Stomach (tissue), 9 donors: ENCODE data around the gene HDAC1. TPM values are rescaled to one million over a fixed set of nuclear protein-coding genes. Genes with fewer than 3 reads are reported as not detected.
"Not testable (repeated sequence)": the region's sequence is repeated elsewhere in the genome, so short reads cannot be mapped to it uniquely, and the experiment has no call there.

Source experiments
- DNase-seq, 2 donors: peaks; one replicate each; pipeline versions ENCODE4 v3.0.0 to v3.0.0-alpha.2; 2013 to 2019
- H3K27ac ChIP-seq, 5 donors: fragments of 200-600 bp in 4 of 5; sonication (generic) in 4 of 5; one replicate each; pipeline ENCODE4 v1.5.1; 2013 to 2019; ENCODE audit warnings: mild to moderate bottlenecking in 1 of 5, moderate library complexity in 1 of 5
- H3K27me3 ChIP-seq, 3 donors: fragments of 200-600 bp; sonication (generic); one replicate each; pipeline ENCODE4 v1.5.1; 2017 to 2019; ENCODE audit warnings: mixed run types in 1 of 3
- H3K36me3 ChIP-seq, 4 donors: fragments of 200-600 bp; sonication (generic); 1 replicate in 3 of 4; 2 replicates in 1 of 4; pipeline ENCODE4 v1.5.1; 2016 to 2019
- H3K4me1 ChIP-seq, 4 donors: fragments of 200-600 bp; sonication (generic); one replicate each; pipeline ENCODE4 v1.5.1; 2016 to 2019
- H3K4me3 ChIP-seq, 4 donors: fragments of 200-600 bp; sonication (generic) in 3 of 4; one replicate each; pipeline ENCODE4 v1.5.1; 2016 to 2019; ENCODE audit warnings: mild to moderate bottlenecking in 1 of 4
- H3K9me3 ChIP-seq, 4 donors: fragments of 200-600 bp; sonication (generic); one replicate each; pipeline ENCODE4 v1.5.1; 2016 to 2019
- EP300 ChIP-seq: sonication (generic); formaldehyde crosslinking; IDR thresholded peaks from one replicate; pipeline ENCODE4 v1.6.1; 2017; ENCODE audit warnings: antibody characterized with exemption
- POLR2A ChIP-seq, 4 donors: fragments of 450-650 bp; IDR thresholded peaks; one replicate each; pipeline ENCODE4 v1.6.1; 2016; ENCODE audit warnings: antibody characterized with exemption in 4 of 4, control low read depth in 2 of 4, mild to moderate bottlenecking in 1 of 4, moderate library complexity in 1 of 4
- POLR2AphosphoS5 ChIP-seq, 3 donors: sonication (generic); formaldehyde crosslinking; IDR thresholded peaks; one replicate each; pipeline ENCODE4 v1.6.1; 2016; ENCODE audit warnings: antibody characterized with exemption in 3 of 3
- WGBS, 5 donors: extraction: QIAGEN DNeasy Blood & Tissue Kit in 3 of 5; methylation state at CpG; one replicate each; pipeline versions ENCODE4 v1.1.5 to v1.1.7; 2013 to 2018; 5-methylcytosine and 5-hydroxymethylcytosine counted together
- intact Hi-C: fragments of 100-400 bp; cut with DNase I; formaldehyde crosslinking; loops from one replicate; pipeline ENCODE4 v1.15.1; 2023; ENCODE audit warnings: low total_unique reads
- polyA plus RNA-seq, 3 donors: library from polyadenylated mRNA; stranded (reverse); fragments of 200-250 nt; gene quantifications; one replicate each; pipeline ENCODE4 v1.2.3, GENCODE V29; 2013
- total RNA-seq, 5 donors: library from RNA; depleted of rRNA; stranded (reverse); fragments of >200 nt; gene quantifications; one replicate each; pipeline versions ENCODE4 v1.1.0 to v1.2.3, GENCODE V29; 2014 to 2016
- TF ChIP-seq, protein P1 (sequence below), 7 experiments: fragments of 450-650 bp in 4 of 7; fragments of 200-600 bp in 3 of 7; sonication (generic) in 3 of 7; IDR thresholded peaks; one replicate each; pipeline ENCODE4 v1.5.1; 2016 to 2019; ENCODE audit warnings: antibody characterized with exemption in 7 of 7, control low read depth in 2 of 7, mild to moderate bottlenecking in 1 of 7
- donor health status: healthy with polysubstance abuse.
- donor health status: Bipolar disorder and iron deficiency.
- donor health status: healthy.

Gene HDAC1
- total and polyA plus RNA-seq, 8 donors = 50.7 to 143 (median 71.8) TPM

DNA sequence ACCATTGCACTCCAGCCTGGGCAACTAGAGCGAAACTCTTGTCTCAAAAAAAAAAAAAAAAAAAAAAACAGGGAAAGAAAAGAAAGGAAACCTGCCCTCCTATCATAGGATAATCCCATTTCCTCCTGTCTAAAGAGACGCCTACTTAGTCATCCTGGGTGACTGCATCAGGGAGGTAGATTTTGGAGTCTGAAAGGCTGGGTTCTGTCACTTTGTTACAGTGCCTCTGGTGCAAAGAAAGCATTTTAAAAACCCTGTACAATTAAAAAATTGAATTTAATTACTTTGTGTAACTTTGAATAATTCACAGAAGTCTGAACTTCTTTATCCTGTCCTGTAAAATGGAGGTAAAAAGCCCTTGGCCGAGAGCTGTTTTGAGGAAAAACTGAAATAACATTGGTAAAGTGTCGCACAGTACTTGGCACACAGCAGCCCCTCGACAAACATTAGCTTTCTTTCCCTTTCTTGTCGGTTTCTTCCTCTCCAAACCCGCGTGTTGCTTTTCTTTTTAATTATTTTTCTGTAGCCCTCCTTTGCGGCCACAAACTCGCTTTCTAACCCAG lies 657 bp upstream of the HDAC1 start:
- no peaks in the 10 kb centered on the region for H3K27me3 ChIP-seq
- TF ChIP-seq POLR2A (IDR thresholded peaks at IDR 0.05) = no peak
- no peak for TF ChIP-seq POLR2AphosphoS5 (IDR thresholded peaks at IDR 0.05)
- TF ChIP-seq EP300 = no peak
- TF ChIP-seq, protein P1, sequence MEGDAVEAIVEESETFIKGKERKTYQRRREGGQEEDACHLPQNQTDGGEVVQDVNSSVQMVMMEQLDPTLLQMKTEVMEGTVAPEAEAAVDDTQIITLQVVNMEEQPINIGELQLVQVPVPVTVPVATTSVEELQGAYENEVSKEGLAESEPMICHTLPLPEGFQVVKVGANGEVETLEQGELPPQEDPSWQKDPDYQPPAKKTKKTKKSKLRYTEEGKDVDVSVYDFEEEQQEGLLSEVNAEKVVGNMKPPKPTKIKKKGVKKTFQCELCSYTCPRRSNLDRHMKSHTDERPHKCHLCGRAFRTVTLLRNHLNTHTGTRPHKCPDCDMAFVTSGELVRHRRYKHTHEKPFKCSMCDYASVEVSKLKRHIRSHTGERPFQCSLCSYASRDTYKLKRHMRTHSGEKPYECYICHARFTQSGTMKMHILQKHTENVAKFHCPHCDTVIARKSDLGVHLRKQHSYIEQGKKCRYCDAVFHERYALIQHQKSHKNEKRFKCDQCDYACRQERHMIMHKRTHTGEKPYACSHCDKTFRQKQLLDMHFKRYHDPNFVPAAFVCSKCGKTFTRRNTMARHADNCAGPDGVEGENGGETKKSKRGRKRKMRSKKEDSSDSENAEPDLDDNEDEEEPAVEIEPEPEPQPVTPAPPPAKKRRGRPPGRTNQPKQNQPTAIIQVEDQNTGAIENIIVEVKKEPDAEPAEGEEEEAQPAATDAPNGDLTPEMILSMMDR (IDR thresholded peaks at IDR 0.05) = no peak
- H3K4me1 ChIP-seq = peaks cover 10 to 60% (median 42%) of the 10 kb centered on the region in 4 donors
- DNase-seq = peak in 1 of 2 donors; percentile 43
- peak overlapping the region; percentile 89 to 93 (median 91) for H3K27ac ChIP-seq
- H3K36me3 ChIP-seq = peaks cover 0 to 2% (median 0%) of the 10 kb centered on the region in 4 donors
- 29 to 40% (median 36%) methylated on average over 10 of the region's 10 CpGs for WGBS, 5 donors
- peak overlapping the region; percentile 66 to 87 (median 83) for H3K4me3 ChIP-seq
- H3K9me3 ChIP-seq = no peaks in the 10 kb centered on the region
- intact Hi-C loops = no loop called here

DNA sequence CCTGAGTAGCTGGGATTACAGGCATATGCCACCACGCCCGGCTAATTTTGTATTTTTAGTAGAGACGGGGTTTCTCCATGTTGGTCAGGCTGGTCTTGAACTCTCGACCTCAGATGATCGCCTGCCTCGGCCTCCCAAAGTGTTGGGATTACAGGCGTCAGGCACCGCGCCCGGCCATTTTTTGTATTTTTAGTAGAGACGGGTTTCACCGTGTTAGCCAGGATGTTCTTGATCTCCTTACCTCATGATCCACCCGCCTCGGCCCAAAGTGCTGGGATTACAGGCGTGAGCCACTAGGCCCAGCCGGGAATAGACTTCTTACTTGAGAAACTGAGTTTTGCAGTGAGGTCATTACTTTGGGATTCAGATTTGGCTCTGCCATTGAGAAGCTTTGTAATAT lies 6.3 kb downstream of the HDAC1 start:
- intact Hi-C loops, H3K27me3 ChIP-seq, H3K4me3 ChIP-seq, DNase-seq, H3K9me3 ChIP-seq, H3K27ac ChIP-seq: not testable (repeated sequence)
- Histone ChIP-seq H3K36me3 (peaks cover 8 to 33% (median 18%) of the 10 kb centered on the region in 4 donors), H3K4me1 (peaks cover 0 to 54% (median 30%) of the 10 kb centered on the region in 4 donors)
- WGBS, 5 donors = 93 to 98% (median 96%) methylated on average over 16 of the region's 16 CpGs

- no peak for TF ChIP-seq POLR2A (IDR thresholded peaks at IDR 0.05)
- no peak for TF ChIP-seq POLR2AphosphoS5 (IDR thresholded peaks at IDR 0.05)
- no peak for TF ChIP-seq EP300
- TF ChIP-seq, protein P1 (IDR thresholded peaks at IDR 0.05) = no peak
- Histone ChIP-seq H3K27ac (no peak overlapping the region), H3K36me3 (peaks cover 19 to 44% (median 29%) of the 10 kb centered on the region in 4 donors), H3K4me3 (no peak overlapping the region), H3K4me1 (peaks cover 0 to 43% (median 25%) of the 10 kb centered on the region in 4 donors), H3K9me3 (no peaks in the 10 kb centered on the region), H3K27me3 (no peaks in the 10 kb centered on the region)
- DNase-seq = no peak
- intact Hi-C loops = no loop called here
Measured at GRCh38 chr1:32299327-32299726, 7.4 kb downstream of the HDAC1 start.

- no peak overlapping the region for H3K4me3 ChIP-seq
- no peak for DNase-seq
- no peaks in the 10 kb centered on the region for H3K9me3 ChIP-seq
- H3K4me1 ChIP-seq = peaks cover 6 to 38% (median 19%) of the 10 kb centered on the region in 4 donors
- TF ChIP-seq POLR2AphosphoS5 (IDR thresholded peaks at IDR 0.05) = no peak
- TF ChIP-seq, protein P1 (IDR thresholded peaks at IDR 0.05) = no peak
- no peak for TF ChIP-seq POLR2A (IDR thresholded peaks at IDR 0.05)
- no peak for TF ChIP-seq EP300
- no peaks in the 10 kb centered on the region for H3K27me3 ChIP-seq
- H3K36me3 ChIP-seq = peaks cover 23 to 59% (median 54%) of the 10 kb centered on the region in 4 donors
- intact Hi-C loops = no loop called here
- H3K27ac ChIP-seq = no peak overlapping the region
- 94 to 99% (median 97%) methylated on average over 3 of the region's 3 CpGs for WGBS, 5 donors
Measured at GRCh38 chr1:32303358-32303757, 11.5 kb downstream of the HDAC1 start.

GRCh38 chr1:32303997-32304622 lies 12.2 kb downstream of the HDAC1 start:
- WGBS, 5 donors = 86 to 92% (median 88%) methylated on average over 3 of the region's 3 CpGs
- no peaks in the 10 kb centered on the region for H3K27me3 ChIP-seq
- intact Hi-C loops = no loop called here

More at GRCh38 chr1:32303997-32304622, 12.2 kb downstream of the HDAC1 start:
- H3K4me1 ChIP-seq = peaks cover 12 to 39% (median 26%) of the 10 kb centered on the region in 4 donors
- TF ChIP-seq EP300 = no peak
- TF ChIP-seq POLR2A (IDR thresholded peaks at IDR 0.05) = no peak
- TF ChIP-seq, protein P1 (IDR thresholded peaks at IDR 0.05) = no peak
- no peak for TF ChIP-seq POLR2AphosphoS5 (IDR thresholded peaks at IDR 0.05)
- no peak for DNase-seq
- no peaks in the 10 kb centered on the region for H3K9me3 ChIP-seq
- H3K4me3 ChIP-seq = no peak overlapping the region
- no peak overlapping the region for H3K27ac ChIP-seq
- peaks cover 23 to 55% (median 50%) of the 10 kb centered on the region in 4 donors for H3K36me3 ChIP-seq
